ENCODE data around the gene ERBB2. TPM values are rescaled to one million over a fixed set of nuclear protein-coding genes. Genes with fewer than 3 reads are reported as not detected.

Gene ERBB2
- total RNA-seq, result 10 to 100 TPM; 73.5 to 85.5 TPM

- no peaks in the 10 kb centered on the region for H3K36me3 ChIP-seq
- H3K4me1 ChIP-seq, result peaks cover 0 to 50% of the 10 kb centered on the region in 2 donors
- no peak for TF ChIP-seq CTCF (IDR thresholded peaks at IDR 0.05)
- H3K27me3 ChIP-seq, result no peaks in the 10 kb centered on the region
- DNase-seq (ENCODE audit: low spot score), result peak; percentile 85
- peak within 1 kb of the TSS; percentile 90 to 92 for H3K27ac ChIP-seq
- H3K9me3 ChIP-seq, result no peaks in the 10 kb centered on the region
- H3K4me3 ChIP-seq, result peak within 1 kb of the TSS; percentile 93 to 99
These were observed at the start of gene ERBB2 for GRCh38 chr17:39699818-39700147. Gene ERBB2 (plus strand): TSS chr17:39700064. CDS start chr17:39700239, 175 bp downstream.

GRCh38 chr17:39650121-39650579 is 49.7 kb upstream of the ERBB2 start:
- H3K36me3 ChIP-seq, result no peaks in the 10 kb centered on the region
- peaks cover 0 to 40% of the 10 kb centered on the region in 2 donors for H3K4me1 ChIP-seq
- H3K27me3 ChIP-seq, result no peaks in the 10 kb centered on the region
- H3K27ac ChIP-seq, result no peak overlapping the region
- no peak for TF ChIP-seq CTCF (IDR thresholded peaks at IDR 0.05)
- no peaks in the 10 kb centered on the region for H3K9me3 ChIP-seq
- H3K4me3 ChIP-seq, result no peak overlapping the region
- DNase-seq (ENCODE audit: low spot score), result no peak

- no peak overlapping the region for H3K27ac ChIP-seq
- no peaks in the 10 kb centered on the region for H3K27me3 ChIP-seq
- H3K4me1 ChIP-seq, result peaks cover 0 to 40% of the 10 kb centered on the region in 2 donors
- TF ChIP-seq CTCF (IDR thresholded peaks at IDR 0.05), result no peak
- H3K9me3 ChIP-seq, result no peaks in the 10 kb centered on the region
- H3K36me3 ChIP-seq, result no peaks in the 10 kb centered on the region
- H3K4me3 ChIP-seq, result no peak overlapping the region
- DNase-seq (ENCODE audit: low spot score), result no peak
These were observed 47.8 kb upstream of the ERBB2 start for GRCh38 chr17:39651923-39652586.

- Histone ChIP-seq H3K36me3 (no peaks in the 10 kb centered on the region), H3K4me1 (peaks cover 0 to 36% of the 10 kb centered on the region in 2 donors), H3K27ac (no peak overlapping the region), H3K27me3 (no peaks in the 10 kb centered on the region), H3K9me3 (no peaks in the 10 kb centered on the region), H3K4me3 (no peak overlapping the region)
- no peak for TF ChIP-seq CTCF (IDR thresholded peaks at IDR 0.05)
- no peak for DNase-seq (ENCODE audit: low spot score)
These were observed 47.1 kb upstream of the ERBB2 start for GRCh38 chr17:39652587-39653315.

- Histone ChIP-seq H3K4me3 (no peak overlapping the region), H3K27me3 (no peaks in the 10 kb centered on the region), H3K4me1 (peaks cover 0 to 39% of the 10 kb centered on the region in 2 donors), H3K36me3 (peaks cover 3% of the 10 kb centered on the region), H3K9me3 (no peaks in the 10 kb centered on the region), H3K27ac (no peak overlapping the region)
- TF ChIP-seq CTCF (IDR thresholded peaks at IDR 0.05), result no peak
- no peak for DNase-seq (ENCODE audit: low spot score)
These were observed 46.6 kb upstream of the ERBB2 start for GRCh38 chr17:39653316-39653661.

All from right atrium auricular region (tissue), 2 donors.